B cell (primary cell): ENCODE measurements around the gene NAPA.

Experiments used
- EZH2 ChIP-seq: IDR thresholded peaks from 2 replicates; pipeline ENCODE4 v1.6.1; 2012; ENCODE audit warnings: borderline replicate concordance, low read depth, mild to moderate bottlenecking, moderate library complexity, low read length; ENCODE audit not compliant: insufficient read depth, poor library complexity, severe bottlenecking
- TF ChIP-seq, protein P1 (sequence below): fragments of 200-600 bp; IDR thresholded peaks from one replicate; pipeline ENCODE4 v1.8.0; 2022; ENCODE audit warnings: antibody characterized with exemption, mild to moderate bottlenecking

- TF ChIP-seq, protein P1, sequence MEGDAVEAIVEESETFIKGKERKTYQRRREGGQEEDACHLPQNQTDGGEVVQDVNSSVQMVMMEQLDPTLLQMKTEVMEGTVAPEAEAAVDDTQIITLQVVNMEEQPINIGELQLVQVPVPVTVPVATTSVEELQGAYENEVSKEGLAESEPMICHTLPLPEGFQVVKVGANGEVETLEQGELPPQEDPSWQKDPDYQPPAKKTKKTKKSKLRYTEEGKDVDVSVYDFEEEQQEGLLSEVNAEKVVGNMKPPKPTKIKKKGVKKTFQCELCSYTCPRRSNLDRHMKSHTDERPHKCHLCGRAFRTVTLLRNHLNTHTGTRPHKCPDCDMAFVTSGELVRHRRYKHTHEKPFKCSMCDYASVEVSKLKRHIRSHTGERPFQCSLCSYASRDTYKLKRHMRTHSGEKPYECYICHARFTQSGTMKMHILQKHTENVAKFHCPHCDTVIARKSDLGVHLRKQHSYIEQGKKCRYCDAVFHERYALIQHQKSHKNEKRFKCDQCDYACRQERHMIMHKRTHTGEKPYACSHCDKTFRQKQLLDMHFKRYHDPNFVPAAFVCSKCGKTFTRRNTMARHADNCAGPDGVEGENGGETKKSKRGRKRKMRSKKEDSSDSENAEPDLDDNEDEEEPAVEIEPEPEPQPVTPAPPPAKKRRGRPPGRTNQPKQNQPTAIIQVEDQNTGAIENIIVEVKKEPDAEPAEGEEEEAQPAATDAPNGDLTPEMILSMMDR = peak; percentile 84
- no peak for TF ChIP-seq EZH2
Observed at GRCh38 chr19:47483800-47484690, 30.8 kb downstream of the NAPA start, which contains the start of gene KPTN.
